Measurements from ENCODE around the gene AGAP1.

- TF ChIP-seq POLR2A (IDR thresholded peaks at IDR 0.05; ENCODE audit: low read depth, low read length) (no peak), POLR2AphosphoS5 (IDR thresholded peaks at IDR 0.05; ENCODE audit: low read depth, low read length) (no peak), TAF1 (IDR thresholded peaks at IDR 0.05; ENCODE audit: low read depth, low read length) (no peak), SPI1 (IDR thresholded peaks at IDR 0.05; ENCODE audit: low read depth, low read length) (no peak)
These were observed 7.2 kb downstream of the AGAP1 start for GRCh38 chr2:235500761-235501672.
